HG03432 (cell line): ENCODE results near the gene ZYG11B.
"Not testable (repeated sequence)": the region's sequence is repeated elsewhere in the genome, so short reads cannot be mapped to it uniquely, and the experiment has no call there.

Source experiments
- ATAC-seq: cut with Tn5 transposase; IDR thresholded peaks from one replicate; pipeline ENCODE4 v1.9.1; 2021; ENCODE audit warnings: mild to moderate bottlenecking, moderate library complexity; ENCODE audit not compliant: unreplicated experiment

ZYG11B gene

GRCh38 chr1:52726265-52727113 is at the start of gene ZYG11B:
TSS of gene ZYG11B (plus strand) at chr1:52726453. CDS start at chr1:52726654, 201 bp downstream.
- ATAC-seq = peak; percentile 95

DNA sequence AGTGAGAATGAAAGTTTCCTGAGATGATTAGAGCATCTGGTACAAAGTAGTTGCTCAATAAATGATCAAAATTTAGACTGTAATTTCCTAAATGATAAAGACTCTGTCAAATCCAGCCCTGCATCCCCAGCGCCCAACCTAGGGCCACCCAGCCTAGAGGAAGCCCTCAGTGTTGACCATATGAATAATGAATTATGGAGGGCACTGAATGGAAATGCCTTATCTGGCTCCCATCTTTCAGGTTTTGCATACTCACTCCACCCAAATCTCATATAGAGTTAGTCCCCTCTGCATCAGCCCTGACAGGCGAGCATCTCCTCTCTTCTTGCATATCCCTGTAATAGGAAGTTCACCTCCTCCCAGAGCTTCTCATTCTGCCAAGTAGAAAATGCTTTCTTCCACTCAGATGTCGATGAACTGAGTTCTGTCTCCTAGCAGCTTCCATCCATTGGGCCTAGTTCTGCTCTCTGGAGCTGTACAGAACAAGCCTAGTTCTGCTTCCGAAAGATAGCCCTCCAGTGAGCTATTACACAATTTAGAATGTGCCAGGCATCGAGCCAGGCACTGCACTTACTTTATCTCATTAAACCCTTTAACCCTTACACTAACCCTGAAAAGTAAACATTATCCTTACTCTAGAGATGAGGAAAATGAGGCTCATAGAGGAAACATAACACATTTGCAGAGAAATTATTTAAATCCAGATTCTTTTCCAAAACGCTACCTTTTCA is 49.0 kb upstream of the ZYG11B start:
- ATAC-seq = no peak

- ATAC-seq = no peak
These were observed 47.2 kb upstream of the ZYG11B start for GRCh38 chr1:52679048-52679447.

DNA sequence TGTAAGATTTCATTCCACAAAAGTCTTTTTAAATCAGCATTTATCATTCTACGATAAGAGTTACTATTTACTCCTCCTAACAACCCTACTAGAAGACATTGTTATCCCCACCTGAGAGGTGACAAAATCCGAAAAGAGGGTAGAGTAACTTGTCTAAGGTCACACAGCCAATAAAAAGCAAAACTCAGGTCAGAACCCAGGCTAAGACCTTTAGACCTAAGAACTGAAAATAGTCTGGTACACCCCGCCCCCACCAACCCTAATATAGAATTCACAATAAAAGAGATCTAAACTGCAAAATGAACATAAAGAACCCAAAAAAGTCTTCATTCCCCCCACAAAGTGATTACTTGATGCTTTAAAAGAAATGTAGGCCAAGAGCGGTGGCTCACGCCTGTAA is 46.8 kb upstream of the ZYG11B start:
- ATAC-seq = no peak

DNA sequence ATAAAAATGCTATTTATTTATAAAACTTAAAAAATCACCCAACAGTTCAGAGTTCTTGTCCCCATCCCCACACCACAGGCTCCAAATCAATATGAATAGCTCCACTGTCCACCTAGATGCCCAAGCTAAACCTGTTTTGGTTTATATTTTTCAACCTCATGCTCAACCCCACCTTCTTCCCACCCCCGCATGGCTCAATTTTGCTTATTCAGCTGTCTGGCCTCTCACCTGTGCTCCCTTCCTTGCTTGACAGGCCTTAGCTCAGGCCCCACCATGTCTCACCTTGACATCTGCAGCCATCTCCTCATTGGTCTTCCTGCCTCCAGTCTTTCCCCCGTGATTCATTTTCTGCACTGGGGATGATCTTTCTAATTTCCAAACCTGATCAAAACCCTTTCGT is 45.9 kb upstream of the ZYG11B start:
- no peak for ATAC-seq

- no peak for ATAC-seq
These were observed 45.1 kb upstream of the ZYG11B start for GRCh38 chr1:52681136-52681535.

- no peak for ATAC-seq
These were observed 42.8 kb upstream of the ZYG11B start for GRCh38 chr1:52683367-52683940.

- no peak for ATAC-seq
These were observed 41.7 kb upstream of the ZYG11B start for GRCh38 chr1:52684545-52684944.

GRCh38 chr1:52686261-52686751 is 39.9 kb upstream of the ZYG11B start:
- peak; percentile 84 for ATAC-seq

- no peak for ATAC-seq
These were observed 39.4 kb upstream of the ZYG11B start for GRCh38 chr1:52686830-52687229.

DNA sequence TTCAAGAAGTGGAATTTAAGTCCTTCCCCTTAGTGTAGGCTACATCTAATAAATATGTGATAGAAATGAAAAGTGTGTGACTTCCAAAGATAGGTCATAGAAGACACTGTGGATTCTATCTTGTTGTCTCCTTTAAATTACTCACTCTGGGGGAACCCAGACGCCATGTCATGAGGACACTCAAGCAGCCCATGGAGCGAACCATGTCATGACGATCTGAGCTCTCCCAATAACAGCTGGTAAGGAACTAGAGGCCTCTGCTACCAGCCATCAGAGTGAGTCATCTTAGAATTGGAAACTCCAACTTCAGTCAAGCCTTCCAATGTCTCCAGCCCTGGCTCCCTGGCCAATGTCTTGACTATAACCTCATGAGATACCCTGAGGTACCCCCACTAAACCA is 34.4 kb upstream of the ZYG11B start:
- ATAC-seq = no peak

- ATAC-seq = no peak
These were observed 33.6 kb upstream of the ZYG11B start for GRCh38 chr1:52692697-52693096.

DNA sequence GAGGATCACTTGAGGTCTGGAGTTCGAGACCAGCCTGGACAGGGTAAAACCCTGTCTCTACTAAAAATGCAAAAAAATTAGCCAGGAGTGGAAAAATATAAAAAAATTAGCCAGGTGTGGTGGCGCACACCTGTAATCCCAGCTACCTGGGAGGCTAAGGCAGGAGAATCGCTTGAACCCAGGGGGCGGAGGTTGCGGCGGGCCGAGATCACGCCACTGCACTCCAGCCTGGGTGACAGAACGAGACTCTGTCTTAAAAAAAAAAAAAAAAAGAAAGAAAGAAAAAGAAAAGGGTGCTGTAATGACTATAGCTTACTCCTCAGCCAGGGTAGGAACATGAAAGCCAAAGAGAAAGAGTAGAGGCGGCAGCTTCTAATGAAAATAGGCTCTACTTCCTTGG is 32.9 kb upstream of the ZYG11B start:
- ATAC-seq = not testable (repeated sequence)

DNA sequence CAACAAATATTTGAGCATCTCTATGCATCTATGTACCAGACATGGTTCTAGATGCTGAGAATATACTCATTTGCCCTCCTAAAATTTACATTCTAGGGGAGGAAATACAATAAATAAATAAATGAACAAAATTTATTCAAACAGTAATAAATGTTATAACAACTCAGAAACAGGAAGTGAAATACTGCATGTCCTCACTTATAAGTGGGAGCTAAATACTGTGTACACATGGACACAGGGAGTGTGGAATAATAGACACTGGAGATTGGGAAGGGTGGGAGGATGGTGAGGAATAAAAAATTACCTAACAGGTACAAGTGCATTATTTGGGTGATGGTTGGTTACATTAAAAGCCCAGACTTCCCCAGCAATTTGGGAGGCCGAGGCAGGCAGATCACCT is 32.4 kb upstream of the ZYG11B start:
- no peak for ATAC-seq

DNA sequence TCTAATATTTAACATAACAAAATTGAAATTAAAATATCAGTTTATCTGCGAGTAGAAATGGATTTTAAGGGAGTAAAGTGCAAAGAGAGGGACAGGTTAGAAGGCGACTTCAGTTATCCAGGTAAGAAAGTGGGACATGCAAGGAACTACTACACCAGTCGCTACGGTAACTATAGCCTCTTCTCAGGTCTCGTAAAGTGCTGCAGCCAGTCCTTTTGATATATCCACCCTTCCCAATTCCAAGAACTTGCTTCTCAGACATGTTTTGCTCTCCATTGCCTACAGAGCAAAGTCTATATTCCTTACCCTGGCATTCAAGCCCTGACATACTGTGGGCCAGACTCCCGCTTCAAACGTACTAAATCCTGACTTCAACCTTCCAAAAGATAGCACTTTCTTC is 30.6 kb upstream of the ZYG11B start:
- ATAC-seq = no peak

GRCh38 chr1:52697795-52698674 is 28.2 kb upstream of the ZYG11B start, which contains the start of gene COA7:
TSS of gene COA7 (minus strand) at chr1:52698347. CDS start at chr1:52698326, 21 bp downstream.
- ATAC-seq = peak; percentile 58

- ATAC-seq = peak; percentile 85
These were observed 23.1 kb upstream of the ZYG11B start for GRCh38 chr1:52702886-52703787.

GRCh38 chr1:52706136-52706670 is 20.1 kb upstream of the ZYG11B start:
- ATAC-seq = no peak
